Esophagus muscularis mucosa (tissue), 4 donors: ENCODE measurements around the gene PHF13.

Experiments used
- EP300 ChIP-seq: sonication (generic); formaldehyde crosslinking; IDR thresholded peaks from one replicate; pipeline ENCODE4 v1.6.1; 2017; ENCODE audit warnings: antibody characterized with exemption
- POLR2A ChIP-seq: fragments of 450-650 bp; IDR thresholded peaks from one replicate; pipeline ENCODE4 v1.6.1; 2017; ENCODE audit warnings: antibody characterized with exemption, moderate library complexity, mild to moderate bottlenecking, low read depth
- TF ChIP-seq, protein P1 (sequence below), 3 experiments: fragments of 200-600 bp in 2 of 3; fragments of 450-650 bp in 1 of 3; sonication (generic) in 2 of 3; IDR thresholded peaks; one replicate each; pipeline ENCODE4 v1.5.1; 2017 to 2019; ENCODE audit warnings: antibody characterized with exemption in 3 of 3, mild to moderate bottlenecking in 2 of 3, moderate library complexity in 1 of 3

DNA sequence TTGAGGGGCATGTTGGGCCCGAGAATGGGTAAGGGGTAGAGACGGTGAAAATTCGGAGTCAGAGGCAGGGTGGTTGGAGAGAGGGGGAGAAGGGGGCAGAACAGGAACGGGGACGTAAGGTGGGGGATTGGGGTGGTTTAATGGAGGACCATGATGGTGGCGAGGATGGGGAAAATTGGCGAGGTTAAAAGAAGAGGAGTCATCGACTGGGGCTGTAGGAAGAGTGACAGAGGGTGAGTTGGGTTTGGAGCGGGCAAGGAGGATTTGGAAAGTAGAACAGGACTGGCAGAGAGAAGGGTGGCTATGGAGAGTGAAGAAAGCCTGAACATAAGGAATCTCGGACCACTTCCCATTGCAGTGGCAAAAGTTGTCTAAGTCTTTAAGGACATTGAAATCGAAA, 44.5 kb upstream of the PHF13 start:
- TF ChIP-seq, protein P1, sequence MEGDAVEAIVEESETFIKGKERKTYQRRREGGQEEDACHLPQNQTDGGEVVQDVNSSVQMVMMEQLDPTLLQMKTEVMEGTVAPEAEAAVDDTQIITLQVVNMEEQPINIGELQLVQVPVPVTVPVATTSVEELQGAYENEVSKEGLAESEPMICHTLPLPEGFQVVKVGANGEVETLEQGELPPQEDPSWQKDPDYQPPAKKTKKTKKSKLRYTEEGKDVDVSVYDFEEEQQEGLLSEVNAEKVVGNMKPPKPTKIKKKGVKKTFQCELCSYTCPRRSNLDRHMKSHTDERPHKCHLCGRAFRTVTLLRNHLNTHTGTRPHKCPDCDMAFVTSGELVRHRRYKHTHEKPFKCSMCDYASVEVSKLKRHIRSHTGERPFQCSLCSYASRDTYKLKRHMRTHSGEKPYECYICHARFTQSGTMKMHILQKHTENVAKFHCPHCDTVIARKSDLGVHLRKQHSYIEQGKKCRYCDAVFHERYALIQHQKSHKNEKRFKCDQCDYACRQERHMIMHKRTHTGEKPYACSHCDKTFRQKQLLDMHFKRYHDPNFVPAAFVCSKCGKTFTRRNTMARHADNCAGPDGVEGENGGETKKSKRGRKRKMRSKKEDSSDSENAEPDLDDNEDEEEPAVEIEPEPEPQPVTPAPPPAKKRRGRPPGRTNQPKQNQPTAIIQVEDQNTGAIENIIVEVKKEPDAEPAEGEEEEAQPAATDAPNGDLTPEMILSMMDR (IDR thresholded peaks at IDR 0.05), result no peak
- TF ChIP-seq POLR2A (no peak), EP300 (no peak)
